GM21737 (cell line): ENCODE measurements around the gene SPATA17.
"Not testable (repeated sequence)": the region's sequence is repeated elsewhere in the genome, so short reads cannot be mapped to it uniquely, and the experiment has no call there.

ENCODE experiments used
- ATAC-seq: cut with Tn5 transposase; IDR thresholded peaks from one replicate; pipeline ENCODE4 v1.9.1; 2021; ENCODE audit warnings: mild to moderate bottlenecking, moderate library complexity; ENCODE audit not compliant: unreplicated experiment

SPATA17 gene

GRCh38 chr1:217630711-217631591, at the start of gene SPATA17, which contains the start of gene GPATCH2:
SPATA17 (plus strand) TSS chr1:217631344; CDS start chr1:217631379, 35 bp downstream.
GPATCH2 (minus strand) TSS chr1:217631090; CDS start chr1:217630971, 119 bp downstream.
- peak; percentile 96 for ATAC-seq

- ATAC-seq: not testable (repeated sequence)
Observed at GRCh38 chr1:217584286-217584811, 46.8 kb upstream of the SPATA17 start.

GRCh38 chr1:217585577-217585976, 45.6 kb upstream of the SPATA17 start:
- no peak for ATAC-seq

- no peak for ATAC-seq
Observed at GRCh38 chr1:217586586-217586985, 44.6 kb upstream of the SPATA17 start.

GRCh38 chr1:217590598-217590997, 40.5 kb upstream of the SPATA17 start:
- ATAC-seq: no peak

GRCh38 chr1:217599154-217599553, 32.0 kb upstream of the SPATA17 start:
- no peak for ATAC-seq

- no peak for ATAC-seq
Observed at GRCh38 chr1:217602380-217602779, 28.8 kb upstream of the SPATA17 start.

GRCh38 chr1:217605390-217605789, 25.8 kb upstream of the SPATA17 start:
- no peak for ATAC-seq

- ATAC-seq: no peak
Observed at GRCh38 chr1:217614200-217614712, 16.9 kb upstream of the SPATA17 start.

- ATAC-seq: no peak
Observed at GRCh38 chr1:217617126-217617525, 14.0 kb upstream of the SPATA17 start.

GRCh38 chr1:217620814-217621213, 10.3 kb upstream of the SPATA17 start:
- ATAC-seq: peak; percentile 99

- ATAC-seq: no peak
Observed at GRCh38 chr1:217622042-217622441, 9.1 kb upstream of the SPATA17 start.

GRCh38 chr1:217626321-217626720, 4.8 kb upstream of the SPATA17 start:
- ATAC-seq: no peak

- no peak for ATAC-seq
Observed at GRCh38 chr1:217627431-217627830, 3.7 kb upstream of the SPATA17 start.

- no peak for ATAC-seq
Observed at GRCh38 chr1:217642455-217642854, 11.3 kb downstream of the SPATA17 start.

- ATAC-seq: no peak
Observed at GRCh38 chr1:217647791-217648190, 16.6 kb downstream of the SPATA17 start.

GRCh38 chr1:217650674-217651073, 19.5 kb downstream of the SPATA17 start:
- ATAC-seq: no peak

- ATAC-seq: no peak
Observed at GRCh38 chr1:217660353-217661062, 29.4 kb downstream of the SPATA17 start.

- ATAC-seq: no peak
Observed at GRCh38 chr1:217661407-217661806, 30.3 kb downstream of the SPATA17 start.

- no peak for ATAC-seq
Observed at GRCh38 chr1:217668351-217668940, 37.3 kb downstream of the SPATA17 start.

- no peak for ATAC-seq
Observed at GRCh38 chr1:217673387-217673786, 42.2 kb downstream of the SPATA17 start.
